Natural killer cell (primary cell): Measurements from ENCODE around the gene PIP5K1A. TPM values are rescaled to one million over a fixed set of nuclear protein-coding genes. Genes with fewer than 3 reads are reported as not detected.

Experiments
- ATAC-seq, 3 donors: fragments of 150-1000 bp in 2 of 3; fragments of 200-7000 bp in 1 of 3; cut with Tn5 transposase; 1 replicate in 1 of 3; 2 replicates in 2 of 3; pipeline ENCODE4 v1.10.0; 2021; ENCODE audit warnings: mild to moderate bottlenecking in 2 of 3, moderate library complexity in 2 of 3
- DNase-seq, 2 donors: peaks; one replicate each; pipeline versions ENCODE4 v3.0.0 to v3.0.0-alpha.2; 2013 to 2021; ENCODE audit warnings: mixed read lengths in 1 of 2
- H3K27ac ChIP-seq: one replicate; pipeline ENCODE4 v1.5.1; 2013; ENCODE audit warnings: mild to moderate bottlenecking, low read length
- H3K27me3 ChIP-seq: one replicate; pipeline ENCODE4 v1.6.1; 2013; ENCODE audit warnings: low read length; ENCODE audit not compliant: control insufficient read depth, insufficient read depth
- H3K36me3 ChIP-seq: one replicate; pipeline ENCODE4 v1.6.1; 2013; ENCODE audit warnings: low read length; ENCODE audit not compliant: control insufficient read depth, insufficient read depth
- H3K4me1 ChIP-seq: one replicate; pipeline ENCODE4 v1.6.1; 2013; ENCODE audit warnings: low read length; ENCODE audit not compliant: control insufficient read depth, insufficient read depth
- H3K4me3 ChIP-seq: one replicate; pipeline ENCODE4 v1.5.1; 2013; ENCODE audit warnings: low read length
- H3K9me3 ChIP-seq: one replicate; pipeline ENCODE4 v1.6.1; 2013; ENCODE audit warnings: low read length; ENCODE audit not compliant: control insufficient read depth, insufficient read depth
- H3K27ac Mint-ChIP-seq, 2 donors: one replicate each; pipeline ENCODE4 v1.8.0; 2022; ENCODE audit warnings: mild to moderate bottlenecking in 2 of 2, mixed read lengths in 2 of 2, moderate library complexity in 1 of 2
- H3K27me3 Mint-ChIP-seq, 2 donors: one replicate each; pipeline ENCODE4 v1.8.0; 2022; ENCODE audit warnings: low read depth in 2 of 2, mixed read lengths in 2 of 2
- H3K36me3 Mint-ChIP-seq: one replicate; pipeline ENCODE4 v1.8.0; 2022; ENCODE audit warnings: mixed read lengths
- H3K4me1 Mint-ChIP-seq, 2 donors: one replicate each; pipeline ENCODE4 v1.8.0; 2022; ENCODE audit warnings: mixed read lengths in 2 of 2
- H3K4me3 Mint-ChIP-seq: one replicate; pipeline ENCODE4 v1.8.0; 2022; ENCODE audit warnings: mild to moderate bottlenecking, moderate library complexity, mixed read lengths
- H3K9me3 Mint-ChIP-seq, 2 donors: one replicate each; pipeline ENCODE4 v1.8.0; 2022; ENCODE audit warnings: mixed read lengths in 2 of 2
- CTCF ChIP-seq: fragments of 200-600 bp; IDR thresholded peaks from one replicate; pipeline ENCODE4 v1.8.0; 2022; ENCODE audit warnings: antibody characterized with exemption
- WGBS: methylation state at CpG from one replicate; pipeline ENCODE4 v1.1.7; 2013; ENCODE audit warnings: missing lambda C conversion rate; ENCODE audit not compliant: insufficient coverage; 5-methylcytosine and 5-hydroxymethylcytosine counted together
- intact Hi-C: fragments of 100-400 bp; cut with micrococcal nuclease; formaldehyde crosslinking; loops from one replicate; pipeline ENCODE4 v1.14.2; 2022
- total RNA-seq, 4 donors: library from RNA; stranded (reverse); fragments of 120-200 nt in 1 of 4; gene quantifications; one replicate each; pipeline versions ENCODE4 v1.2.3 to v1.2.4, GENCODE V29; 2013 to 2022

The PIP5K1A gene
- total RNA-seq, 3 donors from 2014 or later (not counting 1 experiment from before 2014, with no cell fraction given), result 42.0 to 65.2 (median 44.6) TPM

- H3K27ac ChIP-seq, result no peak overlapping the region
These were observed 40.1 kb downstream of the PIP5K1A start for GRCh38 chr1:151238467-151238739.

DNA sequence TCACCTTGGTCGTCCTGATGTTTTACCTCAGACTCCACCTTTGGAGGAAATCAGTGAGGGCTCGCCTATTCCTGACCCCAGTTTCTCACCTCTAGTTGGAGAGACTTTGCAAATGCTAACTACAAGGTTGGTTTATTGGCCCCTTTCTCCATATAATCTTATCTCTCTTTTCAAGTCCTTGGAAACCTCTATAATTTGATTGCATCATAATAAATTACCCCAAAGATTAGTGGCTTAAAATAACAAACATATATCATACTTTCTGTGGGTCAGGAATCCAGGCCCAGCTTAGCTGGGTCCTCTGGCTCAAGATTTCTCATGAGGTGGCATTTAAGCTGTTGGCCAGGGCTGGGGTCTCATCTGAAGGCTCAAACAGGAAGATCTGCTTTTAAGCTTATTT is 44.1 kb downstream of the PIP5K1A start:
- intact Hi-C loops, result no loop called here
- no peaks in the 10 kb centered on the region for H3K4me1 ChIP-seq
- no peaks in the 10 kb centered on the region for H3K9me3 ChIP-seq
- H3K36me3 Mint-ChIP-seq, result peaks cover 28% of the 10 kb centered on the region
- H3K36me3 ChIP-seq, result peaks cover 78% of the 10 kb centered on the region
- no peak for TF ChIP-seq CTCF
- 95% methylated on average over 2 of the region's 2 CpGs for WGBS
- no peaks in the 10 kb centered on the region for H3K9me3 Mint-ChIP-seq
- no peak overlapping the region for H3K4me3 ChIP-seq
- ATAC-seq (no peak), DNase-seq (no peak)
- no peak overlapping the region for H3K27ac ChIP-seq
- H3K4me1 Mint-ChIP-seq, result no peaks in the 10 kb centered on the region
- H3K4me3 Mint-ChIP-seq, result no peak overlapping the region
- no peaks in the 10 kb centered on the region for H3K27me3 Mint-ChIP-seq
- H3K27me3 ChIP-seq, result no peaks in the 10 kb centered on the region
- H3K27ac Mint-ChIP-seq, result peak overlapping the region in 1 of 2 donors; percentile 31

More at GRCh38 chr1:151238467-151238739, 40.1 kb downstream of the PIP5K1A start:
- Mint-ChIP-seq H3K4me1 (no peaks in the 10 kb centered on the region), H3K9me3 (no peaks in the 10 kb centered on the region), H3K36me3 (peaks cover 47% of the 10 kb centered on the region), H3K27me3 (no peaks in the 10 kb centered on the region), H3K4me3 (no peak overlapping the region), H3K27ac (no peak overlapping the region)
- Histone ChIP-seq H3K27me3 (no peaks in the 10 kb centered on the region), H3K4me3 (no peak overlapping the region), H3K36me3 (peaks cover 82% of the 10 kb centered on the region), H3K4me1 (no peaks in the 10 kb centered on the region), H3K9me3 (no peaks in the 10 kb centered on the region)
- intact Hi-C loops, result no loop called here
- no peak for TF ChIP-seq CTCF
- WGBS, result 92% methylated on average over 1 of the region's 1 CpG
- no peak for ATAC-seq
- no peak for DNase-seq

GRCh38 chr1:151243683-151244216 is 45.4 kb downstream of the PIP5K1A start:
- Mint-ChIP-seq H3K4me1 (no peaks in the 10 kb centered on the region), H3K36me3 (peaks cover 26% of the 10 kb centered on the region), H3K4me3 (no peak overlapping the region), H3K9me3 (no peaks in the 10 kb centered on the region), H3K27ac (no peak overlapping the region), H3K27me3 (no peaks in the 10 kb centered on the region)
- Histone ChIP-seq H3K36me3 (peaks cover 78% of the 10 kb centered on the region), H3K27me3 (no peaks in the 10 kb centered on the region), H3K27ac (no peak overlapping the region), H3K4me3 (no peak overlapping the region), H3K4me1 (no peaks in the 10 kb centered on the region), H3K9me3 (no peaks in the 10 kb centered on the region)
- intact Hi-C loops, result no loop called here
- ATAC-seq (no peak), DNase-seq (no peak)
- TF ChIP-seq CTCF, result no peak
- 100% methylated on average over 2 of the region's 5 CpGs for WGBS

DNA sequence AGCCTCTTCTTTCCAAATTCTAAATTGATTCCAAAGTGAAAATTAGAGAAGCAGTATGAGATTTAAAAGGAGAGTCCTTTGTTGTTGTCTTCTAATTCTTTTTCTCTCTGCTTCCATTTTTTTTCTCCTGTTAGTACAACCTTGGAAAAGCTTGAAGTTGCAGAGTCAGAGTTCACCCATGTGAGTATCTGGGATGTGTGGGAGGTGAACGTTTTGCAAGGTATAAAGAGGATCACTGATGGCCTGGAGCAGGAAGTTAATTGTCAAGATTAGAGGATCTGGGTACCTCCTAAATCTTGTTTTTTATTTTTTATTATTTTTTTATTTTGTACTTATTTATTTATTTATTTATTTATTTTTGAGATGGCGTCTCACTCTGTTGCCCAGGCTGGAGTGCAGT is 48.4 kb downstream of the PIP5K1A start:
- ATAC-seq (no peak), DNase-seq (no peak)
- Histone ChIP-seq H3K9me3 (no peaks in the 10 kb centered on the region), H3K36me3 (peaks cover 65% of the 10 kb centered on the region), H3K27me3 (no peaks in the 10 kb centered on the region), H3K27ac (no peak overlapping the region), H3K4me3 (no peak overlapping the region), H3K4me1 (no peaks in the 10 kb centered on the region)
- intact Hi-C loops, result no loop called here
- 90% methylated on average over 2 of the region's 2 CpGs for WGBS
- peak overlapping the region in 1 of 2 donors; percentile 9 for H3K27ac Mint-ChIP-seq
- H3K36me3 Mint-ChIP-seq, result peaks cover 26% of the 10 kb centered on the region
- no peak for TF ChIP-seq CTCF
- H3K4me1 Mint-ChIP-seq, result no peaks in the 10 kb centered on the region
- H3K4me3 Mint-ChIP-seq, result no peak overlapping the region
- no peaks in the 10 kb centered on the region for H3K9me3 Mint-ChIP-seq
- H3K27me3 Mint-ChIP-seq, result no peaks in the 10 kb centered on the region
